ENCODE data around the gene TRIM62. TPM values are rescaled to one million over a fixed set of nuclear protein-coding genes. Genes with fewer than 3 reads are reported as not detected.

Gene TRIM62
- polyA plus RNA-seq (ENCODE audit: insufficient read length in 3 of 3), result 1 to 10 TPM; 7.0 to 9.5 (median 7.7) TPM
- long read RNA-seq, donor 1, result 0 reads
- long read RNA-seq, donor 2, partial matches to known transcripts, result 0 of 1 reads
- long read RNA-seq, donor 2, other reads (novel, unspliced or antisense), result 0 of 1 reads
- long read RNA-seq, donor 3, result 0 reads
- long read RNA-seq, donor 4, result 0 reads
- long read RNA-seq, donor 5, partial matches to known transcripts, result 0 of 1 reads
- long read RNA-seq, donor 5, other reads (novel, unspliced or antisense), result 0 of 1 reads
- long read RNA-seq, donor 6, partial matches to known transcripts, result 58 of 76 reads
- long read RNA-seq, donor 6, other reads (novel, unspliced or antisense), result 14 of 76 reads
- long read RNA-seq, donor 7, partial matches to known transcripts, result 0 of 1 reads
- long read RNA-seq, donor 7, other reads (novel, unspliced or antisense), result 0 of 1 reads
- long read RNA-seq, donor 8, partial matches to known transcripts, result 0 of 1 reads
- long read RNA-seq, donor 8, other reads (novel, unspliced or antisense), result 0 of 1 reads
- long read RNA-seq, donor 9, result 0 reads
- long read RNA-seq, donor 10, partial matches to known transcripts, result 0 of 3 reads
- long read RNA-seq, donor 10, other reads (novel, unspliced or antisense), result 0 of 3 reads
- long read RNA-seq, donor 11, partial matches to known transcripts, result 145 of 155 reads
- long read RNA-seq, donor 11, other reads (novel, unspliced or antisense), result 8 of 155 reads
- long read RNA-seq, donor 12, partial matches to known transcripts, result 0 of 2 reads
- long read RNA-seq, donor 12, other reads (novel, unspliced or antisense), result 0 of 2 reads
- long read RNA-seq, donor 13, partial matches to known transcripts, result 0 of 1 reads
- long read RNA-seq, donor 13, other reads (novel, unspliced or antisense), result 0 of 1 reads
- long read RNA-seq, donor 14, result 0 reads
- long read RNA-seq, donor 15, partial matches to known transcripts, result 0 of 2 reads
- long read RNA-seq, donor 15, other reads (novel, unspliced or antisense), result 0 of 2 reads
- long read RNA-seq, donor 16, partial matches to known transcripts, result 23 of 31 reads
- long read RNA-seq, donor 16, other reads (novel, unspliced or antisense), result 5 of 31 reads

DNA sequence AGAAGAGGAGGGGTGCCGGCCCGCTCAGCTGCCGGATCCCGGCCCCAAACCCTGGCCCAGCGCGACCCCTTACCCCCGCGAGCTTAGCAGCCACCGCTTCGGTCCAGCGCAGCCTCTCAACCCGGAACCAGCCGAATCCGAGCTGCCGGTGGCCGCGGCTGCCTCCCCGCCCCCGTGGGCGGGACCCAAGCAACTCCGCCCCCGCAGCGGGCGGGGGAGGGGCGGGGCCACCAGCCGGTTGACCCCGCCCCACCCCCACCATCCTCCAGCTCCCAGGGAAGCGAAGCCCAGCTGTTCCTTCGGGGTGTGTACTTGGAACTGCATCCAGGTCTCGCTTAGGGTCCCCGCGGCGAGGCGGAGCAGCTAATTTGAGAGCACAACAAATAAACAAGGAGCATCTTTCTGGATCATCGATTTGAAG is at the start of gene TRIM62:
Gene TRIM62, minus strand, starts transcription at position 123 of the 421 bp plus-strand sequence. CDS start 611 bp downstream, outside the sequence.
- peak; percentile 93 for DNase-seq

DNA sequence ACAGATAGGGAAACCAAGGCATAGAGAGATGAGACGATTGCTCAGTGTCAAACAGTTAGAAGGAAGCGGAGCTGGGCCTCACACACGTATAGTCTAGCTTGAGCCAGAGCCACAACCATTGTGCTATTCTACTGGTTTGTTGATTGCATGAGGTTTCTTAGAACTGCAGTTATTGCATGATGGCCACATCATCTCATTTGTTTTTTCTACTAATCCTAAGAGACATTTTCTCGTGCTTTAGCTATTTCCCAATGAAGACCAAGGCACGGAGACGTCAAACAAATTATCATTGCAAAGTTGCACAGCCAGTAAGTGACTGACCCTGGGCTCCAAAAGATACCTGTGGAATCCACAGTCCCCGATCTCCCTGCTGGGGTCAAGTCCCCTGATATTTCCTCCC is 49.3 kb upstream of the TRIM62 start:
- DNase-seq, result no peak

DNA sequence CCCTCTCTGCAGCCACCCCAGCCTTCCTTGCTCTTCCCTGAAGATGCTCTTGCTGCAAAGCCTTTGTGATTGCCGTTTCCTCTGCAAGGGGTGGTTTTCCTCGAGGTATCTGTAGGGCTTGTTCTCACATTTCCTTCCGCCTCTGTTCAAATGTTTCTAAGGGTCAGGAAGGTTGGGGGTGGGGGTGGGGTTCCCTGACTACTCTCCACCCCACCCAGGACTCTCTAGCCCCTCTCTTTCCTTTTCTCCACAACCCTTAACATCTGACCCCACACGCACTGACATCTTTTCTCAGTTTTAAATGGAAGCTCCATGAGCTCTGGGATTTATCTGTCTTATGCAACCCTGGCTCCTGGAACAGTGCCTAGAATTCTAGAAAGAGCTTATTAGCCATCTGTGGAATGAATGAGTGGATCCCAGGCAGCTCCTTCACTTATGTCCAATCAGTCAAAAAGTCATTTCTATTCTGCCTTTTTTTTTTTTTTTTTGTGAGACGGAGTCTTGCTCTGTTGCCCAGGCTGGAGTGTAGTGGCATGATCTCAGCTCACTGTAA is 47.2 kb upstream of the TRIM62 start:
- DNase-seq, result peak; percentile 49

DNA sequence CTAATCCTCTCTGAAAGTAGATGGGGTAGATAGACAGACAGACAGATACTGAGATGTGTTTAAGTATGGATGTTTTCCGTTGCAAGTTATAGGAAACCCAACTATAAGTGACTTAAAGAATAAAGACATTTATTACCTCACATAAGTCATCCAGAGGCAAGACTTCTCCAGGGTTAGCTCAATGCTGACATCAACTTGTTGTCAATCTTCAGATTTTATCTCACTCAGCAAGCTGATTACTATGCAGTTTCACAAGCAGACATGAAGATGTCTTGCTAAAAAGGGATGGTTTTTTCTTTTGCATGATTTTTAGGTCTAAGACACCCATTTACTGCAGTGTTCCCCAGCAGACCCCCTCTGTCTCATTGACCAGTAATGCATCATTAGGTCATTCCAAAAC is 43.7 kb upstream of the TRIM62 start:
- no peak for DNase-seq

DNA sequence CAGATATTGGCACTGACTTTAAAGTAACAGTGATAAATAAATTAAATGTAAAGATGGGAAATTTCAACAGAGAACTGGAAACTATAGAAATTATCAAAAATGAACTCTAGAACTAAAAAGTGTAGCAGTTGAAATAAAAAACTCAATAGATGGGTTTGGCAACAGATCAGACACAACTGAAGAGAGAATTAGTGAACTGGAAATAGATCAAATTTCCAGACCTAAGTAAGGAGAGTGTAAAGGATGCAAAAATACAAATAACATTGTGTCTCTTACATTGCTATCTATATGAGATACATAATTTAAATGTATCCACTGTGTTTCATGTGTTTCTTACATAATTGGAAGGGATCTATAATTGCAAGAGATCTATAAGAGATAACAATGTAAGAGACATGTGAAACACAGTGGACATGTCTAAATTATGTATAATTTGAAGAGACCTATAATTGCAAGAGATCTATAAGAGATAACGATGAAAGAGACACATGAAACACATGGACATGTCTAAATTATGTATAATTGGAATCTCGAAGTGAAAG is 42.4 kb upstream of the TRIM62 start:
- no peak for DNase-seq

DNA sequence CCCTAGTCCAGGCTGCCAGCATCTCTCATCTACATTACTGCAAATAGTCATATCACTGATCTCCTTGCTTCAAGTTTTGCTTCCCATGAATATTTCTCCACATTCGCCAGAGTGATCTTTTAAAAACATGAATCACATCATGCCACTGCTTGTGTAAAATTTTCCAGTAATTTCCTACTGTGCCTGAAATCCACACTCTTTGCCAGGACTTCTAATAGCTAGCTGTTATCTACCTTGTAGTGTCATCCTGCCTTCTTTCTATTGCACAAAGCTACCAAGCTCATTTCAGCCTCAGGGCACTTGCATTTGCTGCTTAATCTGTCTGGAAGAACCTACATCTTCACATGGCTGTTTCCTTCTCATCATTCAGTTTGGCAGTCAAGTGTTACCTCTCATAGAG is 40.5 kb upstream of the TRIM62 start:
- DNase-seq, result no peak

DNA sequence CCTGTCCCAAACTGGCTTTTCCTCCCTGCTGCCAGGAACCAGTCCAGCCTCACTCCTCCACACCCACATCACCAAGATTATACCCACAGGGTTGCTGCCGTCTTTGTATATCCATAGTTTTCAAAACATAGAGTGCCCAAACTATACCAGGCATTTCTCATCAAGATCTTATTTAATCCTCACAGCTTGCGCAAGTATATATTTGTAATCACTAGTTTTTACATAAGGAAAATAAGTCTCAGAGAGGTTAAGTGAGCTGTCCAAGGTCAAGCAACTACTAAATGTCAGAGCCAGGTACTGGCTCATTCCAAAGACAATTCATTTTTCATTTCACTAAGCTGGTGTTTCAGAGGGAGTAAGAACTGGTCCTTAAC is 39.5 kb upstream of the TRIM62 start:
- no peak for DNase-seq

DNA sequence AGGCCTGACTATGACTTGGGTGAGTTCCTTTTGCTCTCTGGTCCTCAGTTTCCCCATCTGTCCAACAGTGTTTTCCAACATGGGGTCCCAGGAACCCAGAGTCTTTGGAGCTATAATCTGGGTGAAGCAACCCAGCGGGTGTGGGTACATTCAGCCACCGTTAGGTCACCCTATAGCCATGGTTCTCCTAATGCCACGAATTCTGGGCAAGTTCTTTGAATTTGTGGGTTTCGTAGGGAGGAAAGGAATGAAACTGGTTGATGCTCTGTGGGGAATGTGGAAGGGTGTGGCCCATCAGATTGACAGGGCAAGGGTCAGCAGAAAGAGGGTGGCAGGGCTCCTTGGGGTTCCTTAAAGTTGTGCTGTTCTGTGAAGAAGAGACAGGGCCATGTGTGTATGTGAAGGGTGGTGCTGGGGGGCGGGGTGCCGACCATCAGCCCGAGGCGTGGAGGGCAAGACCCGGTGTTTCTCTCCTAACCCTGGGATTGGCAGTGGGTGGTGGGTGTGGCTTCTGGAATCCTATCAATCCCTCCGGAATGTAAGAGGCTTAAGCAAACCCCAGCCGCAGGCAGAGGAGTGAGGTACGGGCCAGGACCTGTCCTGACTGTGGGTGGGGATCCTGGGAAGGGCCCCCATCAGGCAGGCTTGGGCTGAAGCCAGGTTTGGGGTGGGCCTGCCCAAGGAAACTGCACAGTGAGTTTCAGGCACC is 39.0 kb upstream of the TRIM62 start:
- DNase-seq, result no peak

DNA sequence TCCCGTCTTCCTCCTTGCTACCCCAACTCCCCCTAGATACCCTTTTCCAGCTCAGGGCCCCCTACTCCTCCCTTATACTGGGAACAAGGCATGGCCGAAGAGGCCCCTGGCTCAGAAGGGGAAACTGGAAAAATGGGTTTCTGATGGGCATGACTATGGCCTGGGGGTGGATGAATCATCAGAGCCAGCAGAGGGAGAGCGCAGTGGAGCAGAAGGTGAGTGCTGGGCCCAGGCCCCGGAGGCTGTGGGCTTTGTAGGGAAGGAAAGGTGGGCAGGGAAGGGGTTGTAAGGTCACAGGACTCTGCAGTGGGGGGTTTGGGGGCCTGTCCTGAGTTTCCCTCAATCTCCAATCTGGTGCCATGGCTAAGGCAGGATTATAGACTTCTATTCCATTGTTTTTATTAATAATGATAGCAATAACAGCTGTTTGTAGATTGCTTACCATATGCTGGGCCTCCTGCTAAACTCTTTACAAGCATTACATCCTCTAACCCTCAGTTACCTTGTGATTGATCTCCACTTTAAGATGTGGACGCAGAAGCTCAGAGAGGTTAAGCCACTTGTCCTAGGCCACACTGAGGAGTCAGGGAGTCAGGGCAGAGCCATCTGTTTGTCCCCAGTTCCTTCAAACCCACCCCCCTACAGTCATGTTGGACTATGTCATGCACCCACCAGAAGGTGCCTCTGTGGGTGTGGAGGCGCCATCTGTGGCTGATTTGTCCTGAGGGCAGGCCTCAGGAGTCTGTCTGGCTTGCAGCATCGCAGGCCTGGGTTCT is 38.2 kb upstream of the TRIM62 start:
- no peak for DNase-seq

DNA sequence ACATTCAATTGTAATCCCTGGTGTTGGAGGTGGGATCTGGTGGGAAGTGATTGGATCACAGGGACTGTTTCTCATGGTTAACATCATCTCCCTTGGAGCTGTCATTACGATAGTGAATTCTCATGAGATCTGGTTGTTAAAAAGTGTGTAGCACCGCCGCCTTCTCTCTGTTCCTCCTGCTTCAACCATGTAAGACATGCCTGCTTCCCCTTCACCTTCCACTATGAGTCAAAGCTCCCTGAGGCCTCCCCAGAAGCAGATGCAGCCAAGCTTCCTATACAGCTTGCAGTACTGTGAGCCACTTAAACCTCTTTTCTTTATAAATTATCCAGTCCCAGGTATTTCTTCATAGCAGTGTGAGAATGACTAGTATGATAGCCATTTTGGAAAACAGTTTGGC is 30.1 kb upstream of the TRIM62 start:
- DNase-seq, result no peak

DNA sequence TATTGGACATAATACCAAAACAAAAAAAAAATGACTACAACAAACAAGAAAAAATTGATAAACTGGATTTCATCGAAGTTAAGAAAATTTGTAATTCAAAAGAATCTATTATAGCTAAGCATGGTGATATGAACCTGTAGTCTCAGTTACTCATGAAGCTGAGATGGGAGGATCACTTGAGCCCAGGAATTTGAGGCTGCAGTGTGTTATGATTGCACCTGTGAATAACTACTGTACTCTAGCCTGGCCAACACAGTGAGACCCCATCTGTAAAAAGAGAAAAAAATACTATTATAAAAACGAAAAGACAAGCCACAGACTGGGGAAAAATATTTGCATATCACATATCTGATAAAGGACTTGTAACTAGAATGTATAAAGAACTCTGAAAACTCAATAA is 24.5 kb upstream of the TRIM62 start:
- DNase-seq, result no peak

DNA sequence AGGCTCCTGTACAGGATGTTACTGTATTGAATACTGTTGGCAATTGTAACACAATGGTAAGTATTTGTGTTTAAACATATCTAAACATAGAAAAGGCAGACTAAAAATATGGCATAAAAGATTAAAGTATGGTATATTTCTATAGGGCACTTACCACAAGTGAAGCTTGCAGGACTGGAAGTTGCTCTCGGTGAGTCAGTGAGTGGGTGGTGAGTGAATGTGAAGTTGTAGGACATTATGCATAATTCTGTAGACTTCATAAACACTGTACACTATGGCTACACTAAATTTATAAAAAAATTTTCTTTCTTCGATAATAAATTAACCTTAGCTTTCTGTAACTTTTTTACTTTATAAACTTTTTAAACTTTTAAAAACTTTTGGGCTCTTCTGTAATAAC is 13.7 kb upstream of the TRIM62 start:
- DNase-seq, result no peak

DNA sequence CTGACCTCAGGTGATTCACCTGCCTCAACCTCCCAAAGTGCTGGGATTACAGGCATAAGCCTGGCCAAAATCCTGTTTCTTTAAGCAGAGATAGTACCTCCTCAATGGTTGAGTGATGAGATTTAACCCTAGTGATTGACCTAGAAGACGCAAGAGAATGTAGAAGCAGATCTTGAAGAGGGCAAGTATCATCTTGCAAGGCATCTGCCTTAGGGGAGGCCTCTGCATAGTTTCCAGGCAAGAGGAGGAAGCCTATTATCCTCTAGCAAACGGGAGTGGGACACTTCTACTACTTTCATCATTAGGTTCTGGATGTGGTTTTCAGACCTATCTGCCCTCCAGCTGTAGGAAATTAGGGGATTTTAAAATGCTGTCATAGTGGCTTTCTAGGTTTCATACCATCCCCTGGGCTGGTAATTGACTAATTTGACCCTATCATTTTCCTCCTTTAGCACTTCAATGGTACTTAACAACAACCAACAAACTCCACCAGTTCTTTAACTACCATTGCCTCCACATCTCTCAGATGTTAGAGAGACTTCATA is 10.0 kb upstream of the TRIM62 start:
- no peak for DNase-seq

DNA sequence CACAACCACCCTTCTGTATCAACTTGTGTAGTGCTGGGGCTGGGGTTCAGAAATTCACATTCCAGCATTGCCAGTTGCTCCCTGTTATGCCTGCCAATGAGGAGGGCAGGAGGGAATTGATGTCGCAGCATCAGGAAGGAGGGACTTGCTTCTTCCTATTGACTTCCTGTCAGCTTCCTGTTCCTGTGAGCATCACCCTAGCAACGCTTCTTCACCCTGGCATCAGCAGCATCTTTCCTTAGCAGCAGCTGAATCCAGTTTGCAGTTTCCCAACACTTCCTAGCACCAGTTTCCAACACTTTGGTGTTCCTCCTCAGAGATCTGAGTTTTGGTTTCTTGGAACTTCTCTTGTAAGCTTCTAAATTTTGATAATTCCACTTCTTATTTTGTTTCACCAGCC is 8.9 kb upstream of the TRIM62 start:
- DNase-seq, result no peak

DNA sequence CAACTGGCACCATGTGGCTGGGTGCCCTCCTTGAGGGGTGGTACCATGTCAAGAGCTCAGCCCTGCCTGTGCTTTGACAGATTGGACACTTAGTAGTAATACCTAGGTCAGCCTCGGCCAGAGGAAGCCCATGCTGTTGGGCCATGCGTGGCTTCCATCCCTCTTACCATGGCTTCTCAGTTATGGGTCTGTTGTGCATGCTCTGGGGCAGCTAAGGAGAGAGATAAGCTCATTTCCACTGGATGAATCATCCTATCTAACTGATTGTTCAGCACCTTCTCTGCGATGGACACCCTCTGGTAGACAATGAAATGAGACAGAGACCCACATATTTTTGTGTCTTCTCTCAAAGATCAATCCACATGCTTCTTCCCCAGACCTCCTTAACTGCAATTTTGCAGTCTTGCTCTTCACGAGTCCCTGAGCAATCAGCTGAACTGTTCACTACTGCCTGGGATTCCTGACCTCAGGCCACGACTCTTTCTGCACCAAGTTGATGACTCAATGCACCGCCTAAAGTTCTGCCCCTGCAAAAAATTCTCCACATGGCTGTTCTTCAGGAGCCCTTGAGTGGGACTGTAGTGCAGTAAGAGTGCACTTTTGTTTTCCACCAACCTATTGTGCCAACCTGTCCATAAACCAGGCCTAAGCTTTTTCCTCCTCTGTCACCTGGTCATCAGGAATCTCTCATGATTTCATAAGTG is 6.9 kb upstream of the TRIM62 start:
- DNase-seq, result no peak

DNA sequence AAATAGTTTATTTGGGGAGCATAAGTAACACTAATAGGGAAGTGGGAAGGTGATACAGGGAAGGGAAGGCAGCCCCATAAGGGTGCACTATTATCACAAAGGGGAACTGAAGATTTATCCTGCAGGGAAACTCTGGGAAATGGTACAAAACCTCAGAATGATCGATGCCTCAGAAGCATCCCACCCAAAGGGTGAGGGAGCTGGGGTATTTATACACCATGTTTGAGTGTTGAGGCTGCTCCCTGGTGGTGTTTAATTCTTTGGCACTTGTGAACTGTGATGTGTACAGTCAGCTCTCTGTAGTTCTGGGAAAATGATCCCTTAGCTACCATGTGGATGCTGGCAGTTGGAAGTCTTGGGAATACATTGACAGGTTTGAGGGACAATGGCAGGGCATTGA is 5.1 kb upstream of the TRIM62 start:
- no peak for DNase-seq

DNA sequence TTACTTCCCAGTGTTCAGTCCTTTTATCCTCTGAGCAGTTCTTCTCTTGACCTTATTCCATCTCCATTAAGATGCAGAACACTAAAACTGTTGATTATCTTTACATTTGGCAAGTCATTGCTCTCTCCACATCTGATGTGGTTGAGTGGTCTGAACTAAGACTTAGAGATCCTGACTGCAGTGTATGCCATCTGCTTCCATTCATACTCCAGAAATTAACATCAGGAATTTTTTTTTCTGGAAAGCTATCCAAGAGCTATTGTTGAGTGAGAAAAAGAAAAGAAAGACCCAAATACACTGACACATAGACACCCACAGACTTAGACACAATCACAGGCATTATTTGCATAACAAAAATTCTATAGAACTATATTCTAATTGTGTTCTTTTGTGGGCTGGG is 3.7 kb upstream of the TRIM62 start:
- no peak for DNase-seq

DNA sequence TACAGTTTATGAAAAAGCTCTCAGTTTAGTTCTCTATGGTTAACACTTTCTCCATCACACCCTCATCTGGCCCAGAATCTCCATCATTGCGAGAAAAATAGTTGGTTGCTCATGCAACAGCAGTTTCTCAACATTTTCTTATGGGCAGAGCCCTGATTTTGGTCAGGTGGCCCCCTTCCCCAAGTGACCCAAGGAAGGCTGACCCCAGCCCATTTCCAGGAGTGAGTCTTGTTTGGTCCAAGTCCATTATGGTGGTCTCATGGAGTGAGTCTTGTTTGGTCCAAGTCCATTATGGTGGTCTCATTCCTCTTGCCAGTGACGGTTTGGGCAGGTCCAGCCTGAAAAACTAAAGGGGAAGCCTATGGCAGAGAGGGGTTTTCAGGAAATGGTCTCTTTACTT is 1.5 kb upstream of the TRIM62 start:
- DNase-seq, result no peak

DNA sequence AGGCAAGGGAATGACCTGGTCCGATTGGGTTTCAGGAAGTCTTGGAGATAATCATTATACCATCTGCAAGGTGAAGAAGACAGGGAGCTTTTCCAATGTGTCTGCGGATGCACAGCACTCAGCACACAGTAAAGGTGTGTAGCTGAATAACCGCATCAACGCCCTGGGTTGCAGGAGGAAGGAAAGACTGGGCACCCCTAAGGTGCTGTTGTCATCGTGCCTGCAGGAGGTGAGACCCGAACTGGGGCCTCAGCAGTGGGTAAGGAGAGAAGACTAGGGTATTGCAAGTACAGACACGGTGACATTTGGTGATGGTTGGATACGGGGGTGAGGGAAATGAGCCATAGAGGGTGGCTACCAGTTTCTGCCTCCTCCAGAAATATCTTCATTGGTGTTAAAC is 1.1 kb upstream of the TRIM62 start:
- DNase-seq, result no peak

DNA sequence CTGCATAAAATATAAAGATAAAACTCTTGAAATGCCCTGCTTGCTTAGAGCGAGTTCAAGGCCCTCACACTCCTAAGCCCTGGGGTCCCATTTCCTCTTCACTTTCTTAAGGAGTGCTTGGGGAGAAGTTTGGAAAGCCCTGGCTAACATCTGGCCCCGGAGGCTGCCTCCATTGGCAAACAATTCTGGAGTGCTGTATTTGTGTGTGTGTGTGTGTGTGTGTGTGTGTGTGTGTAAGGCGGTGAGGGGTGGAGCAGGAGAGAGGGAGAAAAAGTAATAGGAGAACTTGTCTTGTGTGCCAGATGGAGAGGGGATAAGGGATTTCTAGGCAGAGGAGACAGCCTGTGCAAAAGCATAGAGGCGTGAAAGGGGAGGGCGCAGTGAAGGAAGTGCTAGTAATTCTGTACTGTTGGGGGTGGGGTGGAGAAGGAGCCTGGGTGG is 578 bp upstream of the TRIM62 start:
- peak; percentile 78 for DNase-seq
